Neuronal stem cell (in vitro differentiated cells): ENCODE results near the gene BTBD2.

Source experiments
- DNase-seq: peaks from one replicate; pipeline ENCODE4 v3.0.0-alpha.2; 2013; ENCODE audit warnings: low spot score
- H2AFZ ChIP-seq: one replicate; pipeline ENCODE4 v1.6.1; 2013; ENCODE audit warnings: mild to moderate bottlenecking, low read length, inconsistent platforms
- H2AK5ac ChIP-seq: 2 replicates; pipeline ENCODE4 v1.6.1; 2013; ENCODE audit warnings: low read depth, mild to moderate bottlenecking, inconsistent platforms, low read length, moderate library complexity, mixed read lengths
- H2BK120ac ChIP-seq: 2 replicates; pipeline ENCODE4 v1.6.1; 2013; ENCODE audit warnings: low read depth, mild to moderate bottlenecking, inconsistent platforms, low read length, moderate library complexity, mixed read lengths
- H2BK12ac ChIP-seq: one replicate; pipeline ENCODE4 v1.6.1; 2013; ENCODE audit warnings: low read length, inconsistent platforms
- H2BK15ac ChIP-seq: 2 replicates; pipeline ENCODE4 v1.6.1; 2013; ENCODE audit warnings: mild to moderate bottlenecking, low read length, inconsistent platforms, mixed read lengths
- H2BK5ac ChIP-seq: one replicate; pipeline ENCODE4 v1.6.1; 2013; ENCODE audit warnings: inconsistent platforms, mild to moderate bottlenecking, low read length, moderate library complexity
- H3K14ac ChIP-seq: one replicate; pipeline ENCODE4 v1.6.1; 2013; ENCODE audit warnings: low read length, inconsistent platforms
- H3K18ac ChIP-seq: 2 replicates; pipeline ENCODE4 v1.6.1; 2013; ENCODE audit warnings: low read length, inconsistent platforms
- H3K23ac ChIP-seq: 2 replicates; pipeline ENCODE4 v1.6.1; 2013; ENCODE audit warnings: low read depth, mild to moderate bottlenecking, mixed read lengths, low read length, inconsistent platforms; ENCODE audit not compliant: poor library complexity
- H3K27ac ChIP-seq: replicated peaks from 3 replicates; pipeline ENCODE4 v1.5.1; 2013; ENCODE audit warnings: low read length, inconsistent platforms
- H3K27me3 ChIP-seq, 3 experiments: 2 replicates each; pipeline ENCODE4 v1.6.1; 2013; ENCODE audit warnings: low read length in 3 of 3, mild to moderate bottlenecking in 2 of 3, inconsistent platforms in 1 of 3, low read depth in 1 of 3, mixed read lengths in 1 of 3, moderate library complexity in 1 of 3; ENCODE audit not compliant: control insufficient read depth in 3 of 3, insufficient read depth in 3 of 3
- H3K36me3 ChIP-seq, 2 donors: replicated peaks in 1 of 2; 2 replicates each; pipeline ENCODE4 v1.6.1; 2013; ENCODE audit warnings: low read length in 2 of 2; ENCODE audit not compliant: control insufficient read depth in 2 of 2, insufficient read depth in 2 of 2
- H3K4ac ChIP-seq: 2 replicates; pipeline ENCODE4 v1.6.1; 2013; ENCODE audit warnings: inconsistent platforms, mild to moderate bottlenecking, low read length, moderate library complexity
- H3K4me1 ChIP-seq, 2 donors: 1 replicate in 1 of 2; 2 replicates in 1 of 2; pipeline ENCODE4 v1.6.1; 2013; ENCODE audit warnings: low read length in 2 of 2, low read depth in 1 of 2; ENCODE audit not compliant: control insufficient read depth in 2 of 2, insufficient read depth in 1 of 2
- H3K4me2 ChIP-seq: one replicate; pipeline ENCODE4 v1.6.1; 2013; ENCODE audit warnings: mild to moderate bottlenecking, low read length, inconsistent platforms; ENCODE audit not compliant: insufficient read depth, poor library complexity, severe bottlenecking
- H3K4me3 ChIP-seq, 2 donors: 2 replicates each; pipeline ENCODE4 v1.5.1; 2013; ENCODE audit warnings: low read length in 2 of 2, mild to moderate bottlenecking in 2 of 2, inconsistent platforms in 1 of 2, moderate library complexity in 1 of 2
- H3K79me1 ChIP-seq: one replicate; pipeline ENCODE4 v1.6.1; 2013; ENCODE audit warnings: low read depth, mild to moderate bottlenecking, inconsistent platforms, low read length, moderate library complexity
- H3K9ac ChIP-seq: one replicate; pipeline ENCODE4 v1.6.1; 2013; ENCODE audit warnings: mild to moderate bottlenecking, low read depth, low read length, inconsistent platforms; ENCODE audit not compliant: poor library complexity
- H3K9me3 ChIP-seq, 2 donors: replicated peaks in 1 of 2; 2 replicates each; pipeline versions ENCODE3 to v1.6.1; 2013; ENCODE audit warnings: low read length in 2 of 2, mild to moderate bottlenecking in 2 of 2, inconsistent platforms in 1 of 2, low read depth in 1 of 2, mixed read lengths in 1 of 2, moderate library complexity in 1 of 2; ENCODE audit not compliant: control insufficient read depth in 2 of 2, insufficient read depth in 1 of 2
- H4K8ac ChIP-seq: one replicate; pipeline ENCODE4 v1.6.1; 2013; ENCODE audit warnings: low read depth, mild to moderate bottlenecking, inconsistent platforms, low read length, moderate library complexity
- H4K91ac ChIP-seq: one replicate; pipeline ENCODE4 v1.6.1; 2013; ENCODE audit warnings: low read length, low read depth, mild to moderate bottlenecking, inconsistent platforms; ENCODE audit not compliant: poor library complexity
- WGBS, 2 donors: extraction: QIAGEN DNeasy Blood & Tissue Kit; methylation state at CpG; one replicate each; pipeline ENCODE4 v1.1.7; 2013; ENCODE audit warnings: missing lambda C conversion rate in 2 of 2, mixed read lengths in 1 of 2; ENCODE audit not compliant: insufficient read length in 2 of 2, insufficient replicate concordance in 1 of 2; ENCODE audit errors: extremely low coverage in 2 of 2; 5-methylcytosine and 5-hydroxymethylcytosine counted together

The BTBD2 gene

DNA sequence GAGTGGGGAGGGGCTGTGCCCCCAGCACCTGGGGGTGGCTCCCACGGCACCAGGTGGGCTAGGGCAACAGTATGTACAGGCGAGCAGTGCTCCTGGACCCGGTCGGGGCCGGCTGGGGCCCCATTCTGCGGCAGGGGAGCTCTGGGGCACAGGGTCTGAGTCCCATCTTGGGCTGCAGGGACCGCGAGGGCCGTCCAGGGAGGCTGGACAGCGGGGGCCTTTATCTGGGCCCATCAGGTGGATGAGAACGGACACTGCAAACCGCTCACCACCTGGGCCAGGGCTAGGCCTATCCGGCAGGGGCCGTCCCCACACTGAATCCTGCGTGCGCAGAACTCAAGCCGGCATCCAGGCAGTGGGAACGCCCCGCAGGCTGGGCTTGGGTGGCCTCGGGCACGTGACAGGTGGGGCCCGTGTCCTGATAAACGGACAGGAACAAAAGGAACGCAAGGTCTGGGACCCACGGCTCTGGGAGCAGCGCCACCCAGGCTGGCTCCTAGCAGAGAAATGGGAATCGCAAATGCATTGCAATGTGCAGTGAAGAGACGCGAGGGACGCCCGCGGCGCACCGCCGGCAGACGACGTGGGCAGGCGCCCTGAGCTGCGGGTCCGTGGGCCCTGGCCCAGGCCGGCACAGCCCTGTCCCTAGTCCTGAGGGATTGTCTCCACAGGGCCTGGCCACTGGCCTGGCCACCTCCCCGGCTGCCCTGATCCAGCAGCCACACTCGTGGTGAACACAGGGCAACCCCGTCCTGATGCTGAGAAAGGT is 29.7 kb downstream of the BTBD2 start:
- Histone ChIP-seq H3K18ac (peak overlapping the region; percentile 71), H2BK12ac (no peak overlapping the region), H4K91ac (no peak overlapping the region), H2BK15ac (no peak overlapping the region), H3K27ac (peak overlapping the region; percentile 35), H2AK5ac (peak overlapping the region; percentile 37), H3K4me2 (no peak overlapping the region), H2BK120ac (no peak overlapping the region), H3K4ac (no peak overlapping the region), H3K9ac (peak overlapping the region; percentile 77), H3K27me3 (no peaks in the 10 kb centered on the region), H3K4me3 (no peak overlapping the region), H2BK5ac (peak overlapping the region; percentile 39), H3K36me3 (peaks cover 62 to 91% of the 10 kb centered on the region in 2 donors), H3K4me1 (no peaks in the 10 kb centered on the region), H3K23ac (peak overlapping the region; percentile 85), H3K14ac (no peak overlapping the region), H2AFZ (no peak overlapping the region), H3K9me3 (peaks cover 0 to 2% of the 10 kb centered on the region in 2 donors), H4K8ac (no peak overlapping the region), H3K79me1 (peaks cover 3% of the 10 kb centered on the region)
- WGBS, 2 donors: no CpG with 5 or more reads among the region's 44 CpGs
- no peak for DNase-seq

DNA sequence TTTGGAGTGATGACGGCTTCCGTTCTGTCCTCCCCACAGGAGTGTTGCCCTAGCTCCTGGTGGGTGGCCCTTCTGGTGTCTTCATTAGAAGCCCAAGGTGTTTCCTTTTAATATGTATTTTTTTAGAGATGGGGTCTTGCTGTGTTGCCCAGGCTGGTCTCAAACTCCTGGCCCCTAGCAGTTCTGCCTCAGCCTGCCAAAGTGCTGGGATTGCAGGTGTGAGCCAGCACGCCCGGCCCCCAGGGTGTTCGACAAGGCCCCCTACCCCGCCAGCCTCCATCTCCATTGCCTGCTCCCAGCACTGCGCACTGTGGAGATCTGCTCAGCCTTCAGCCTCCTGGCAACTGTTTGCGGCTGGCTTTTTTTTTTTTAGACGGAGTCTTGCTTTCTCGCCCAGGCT is 31.2 kb downstream of the BTBD2 start:
- Histone ChIP-seq H2BK12ac (no peak overlapping the region), H2BK5ac (no peak overlapping the region), H3K36me3 (peaks cover 52 to 91% of the 10 kb centered on the region in 2 donors), H3K27ac (no peak overlapping the region), H3K4me2 (no peak overlapping the region), H3K9ac (no peak overlapping the region), H2AFZ (no peak overlapping the region), H3K9me3 (no peaks in the 10 kb centered on the region), H3K23ac (no peak overlapping the region), H3K79me1 (peaks cover under 1% of the 10 kb centered on the region), H3K18ac (no peak overlapping the region), H2AK5ac (no peak overlapping the region), H2BK120ac (no peak overlapping the region), H3K27me3 (no peaks in the 10 kb centered on the region), H4K8ac (no peak overlapping the region), H3K4me3 (no peak overlapping the region), H3K4ac (no peak overlapping the region), H4K91ac (no peak overlapping the region), H3K4me1 (no peaks in the 10 kb centered on the region), H2BK15ac (no peak overlapping the region), H3K14ac (no peak overlapping the region)
- WGBS, 2 donors: no CpG with 5 or more reads among the region's 10 CpGs
- no peak for DNase-seq

DNA sequence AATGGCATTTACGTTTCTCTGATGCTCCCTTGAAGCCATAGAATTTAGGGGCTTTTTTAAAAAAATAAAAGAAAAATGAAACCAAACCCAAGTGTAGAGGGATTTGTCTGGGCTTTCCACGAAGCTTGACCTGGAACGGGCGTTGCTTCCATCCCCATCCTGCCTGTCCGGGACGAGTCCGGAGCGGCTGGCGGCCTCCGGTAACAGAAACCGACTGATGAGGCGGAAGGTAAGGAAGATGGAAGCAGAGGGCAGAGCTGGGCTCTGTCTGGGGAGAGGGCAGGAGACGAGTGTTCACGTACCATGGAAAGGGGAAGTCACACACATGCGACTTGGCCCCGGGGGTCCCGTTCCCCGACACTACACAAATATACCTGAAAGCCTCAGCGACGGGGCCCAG is 34.3 kb downstream of the BTBD2 start:
- peaks cover 0 to 1% of the 10 kb centered on the region in 2 donors for H3K4me1 ChIP-seq
- peaks cover 40 to 81% of the 10 kb centered on the region in 2 donors for H3K36me3 ChIP-seq
- no peak overlapping the region for H3K27ac ChIP-seq

DNA sequence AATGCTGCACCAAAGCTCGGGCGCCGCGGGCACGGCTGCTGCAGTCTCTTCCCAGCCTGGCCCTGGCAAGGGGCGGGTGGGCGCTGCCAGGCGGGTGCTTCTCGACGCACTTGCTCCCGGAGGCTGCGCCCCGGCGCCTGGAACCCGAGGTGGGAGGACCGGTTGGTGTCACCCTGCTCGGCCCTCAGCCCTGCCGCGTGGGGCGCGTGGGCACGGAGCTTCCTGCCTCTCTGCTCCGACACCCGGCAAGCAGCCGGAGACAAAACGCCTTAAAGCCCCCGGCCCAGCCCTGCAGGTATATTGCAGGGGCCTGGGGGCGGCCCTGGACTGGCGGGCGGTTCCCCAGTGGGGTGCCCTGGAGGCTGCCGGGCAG is 34.7 kb downstream of the BTBD2 start:
- Histone ChIP-seq H2BK12ac (no peak overlapping the region), H3K4me1 (peaks cover 0 to 2% of the 10 kb centered on the region in 2 donors), H4K91ac (no peak overlapping the region), H2AFZ (no peak overlapping the region), H2BK120ac (no peak overlapping the region), H3K4ac (no peak overlapping the region), H3K18ac (no peak overlapping the region), H3K4me2 (no peak overlapping the region), H3K4me3 (no peak overlapping the region), H2BK5ac (peak overlapping the region; percentile 18), H3K36me3 (peaks cover 38 to 81% of the 10 kb centered on the region in 2 donors), H3K27ac (no peak overlapping the region), H2AK5ac (no peak overlapping the region), H3K79me1 (peaks cover 9% of the 10 kb centered on the region), H3K9me3 (peaks cover 0 to 2% of the 10 kb centered on the region in 2 donors), H3K14ac (no peak overlapping the region), H3K27me3 (no peaks in the 10 kb centered on the region), H2BK15ac (no peak overlapping the region), H3K9ac (no peak overlapping the region), H3K23ac (no peak overlapping the region), H4K8ac (no peak overlapping the region)
- no peak for DNase-seq
- WGBS, 2 donors: no CpG with 5 or more reads among the region's 31 CpGs

More for the DNA sequence above, 34.3 kb downstream of the BTBD2 start:
- Histone ChIP-seq H3K4me3 (no peak overlapping the region), H3K4me2 (no peak overlapping the region), H3K9me3 (peaks cover 0 to 2% of the 10 kb centered on the region in 2 donors), H2AFZ (no peak overlapping the region), H2BK12ac (no peak overlapping the region), H3K14ac (no peak overlapping the region), H3K18ac (no peak overlapping the region), H2BK120ac (no peak overlapping the region), H4K8ac (no peak overlapping the region), H4K91ac (no peak overlapping the region), H3K9ac (no peak overlapping the region), H3K23ac (no peak overlapping the region), H2AK5ac (no peak overlapping the region), H3K4ac (no peak overlapping the region), H3K27me3 (no peaks in the 10 kb centered on the region), H2BK5ac (peak overlapping the region; percentile 18), H3K79me1 (peaks cover 7% of the 10 kb centered on the region), H2BK15ac (no peak overlapping the region)
- DNase-seq: no peak
- WGBS, 2 donors: no CpG with 5 or more reads among the region's 20 CpGs
